ENCODE results near the gene TAB3. TPM values are rescaled to one million over a fixed set of nuclear protein-coding genes. Genes with fewer than 3 reads are reported as not detected.

Gene TAB3
- total RNA-seq, 4 donors from 2014 or later = 15.6 to 32.9 (median 30.3) TPM

GRCh38 chrX:30865612-30866011, 23.4 kb downstream of the TAB3 start:
- Histone ChIP-seq H3K9me3 (no peaks in the 10 kb centered on the region), H3K27me3 (no peaks in the 10 kb centered on the region), H3K36me3 (no peaks in the 10 kb centered on the region), H3K27ac (no peak overlapping the region), H3K4me3 (no peak overlapping the region), H3K4me1 (no peaks in the 10 kb centered on the region)
- no peak for DNase-seq (ENCODE audit: low spot score in 2 of 2)
- TF ChIP-seq EP300 (IDR thresholded peaks at IDR 0.05) (no peak), CTCF (IDR thresholded peaks at IDR 0.05) (no peak), POLR2A (IDR thresholded peaks at IDR 0.05) (no peak)
- WGBS, 2 donors = 86 to 88% methylated on average over 1 of the region's 1 CpG

- 63 to 76% methylated on average over 3 of the region's 3 CpGs for WGBS, 2 donors
- H3K36me3 ChIP-seq = peaks cover 0 to 3% (median 0%) of the 10 kb centered on the region in 3 donors
- no peaks in the 10 kb centered on the region for H3K27me3 ChIP-seq
- no peak overlapping the region for H3K4me3 ChIP-seq
- no peak for DNase-seq (ENCODE audit: low spot score in 2 of 2)
- no peak overlapping the region for H3K27ac ChIP-seq
- H3K4me1 ChIP-seq = no peaks in the 10 kb centered on the region
- TF ChIP-seq POLR2A (IDR thresholded peaks at IDR 0.05) (no peak), EP300 (IDR thresholded peaks at IDR 0.05) (no peak), CTCF (IDR thresholded peaks at IDR 0.05) (no peak)
- no peaks in the 10 kb centered on the region for H3K9me3 ChIP-seq
Observed at GRCh38 chrX:30865015-30865414, 24.0 kb downstream of the TAB3 start.

- no peak overlapping the region for H3K4me3 ChIP-seq
- H3K9me3 ChIP-seq = no peaks in the 10 kb centered on the region
- 44 to 89% methylated on average over 1 of the region's 1 CpG for WGBS, 2 donors
- H3K27ac ChIP-seq = no peak overlapping the region
- no peaks in the 10 kb centered on the region for H3K4me1 ChIP-seq
- TF ChIP-seq POLR2A (IDR thresholded peaks at IDR 0.05) (no peak), EP300 (IDR thresholded peaks at IDR 0.05) (peak in 1 of 2 donors; percentile 46)
- DNase-seq (ENCODE audit: low spot score in 2 of 2) = no peak
- no peaks in the 10 kb centered on the region for H3K27me3 ChIP-seq
- peaks cover 0 to 6% (median 0%) of the 10 kb centered on the region in 3 donors for H3K36me3 ChIP-seq
Observed at GRCh38 chrX:30864383-30864785, 24.7 kb downstream of the TAB3 start.

- Histone ChIP-seq H3K27ac (no peak overlapping the region), H3K4me3 (no peak overlapping the region), H3K36me3 (peaks cover 0 to 6% (median 0%) of the 10 kb centered on the region in 3 donors), H3K9me3 (no peaks in the 10 kb centered on the region), H3K27me3 (no peaks in the 10 kb centered on the region), H3K4me1 (no peaks in the 10 kb centered on the region)
- DNase-seq (ENCODE audit: low spot score in 2 of 2) = no peak
- WGBS, 2 donors = 63 to 89% methylated on average over 1 of the region's 1 CpG
- TF ChIP-seq EP300 (IDR thresholded peaks at IDR 0.05) (no peak), POLR2A (IDR thresholded peaks at IDR 0.05) (no peak), CTCF (IDR thresholded peaks at IDR 0.05) (no peak)
Observed at GRCh38 chrX:30863974-30864373, 25.1 kb downstream of the TAB3 start.

- H3K4me3 ChIP-seq = no peak overlapping the region
- H3K27me3 ChIP-seq = no peaks in the 10 kb centered on the region
- H3K27ac ChIP-seq = no peak overlapping the region
- peaks cover 0 to 23% (median 0%) of the 10 kb centered on the region in 3 donors for H3K36me3 ChIP-seq
- TF ChIP-seq EP300 (IDR thresholded peaks at IDR 0.05) (no peak), POLR2A (IDR thresholded peaks at IDR 0.05) (no peak), CTCF (IDR thresholded peaks at IDR 0.05) (no peak)
- no peaks in the 10 kb centered on the region for H3K4me1 ChIP-seq
- H3K9me3 ChIP-seq = no peaks in the 10 kb centered on the region
- 68 to 86% methylated on average over 1 of the region's 1 CpG for WGBS, 2 donors
- no peak for DNase-seq (ENCODE audit: low spot score in 2 of 2)
Observed at GRCh38 chrX:30858098-30858497, 31.0 kb downstream of the TAB3 start.

- Histone ChIP-seq H3K27ac (no peak overlapping the region), H3K9me3 (no peaks in the 10 kb centered on the region), H3K4me1 (no peaks in the 10 kb centered on the region), H3K4me3 (no peak overlapping the region), H3K27me3 (no peaks in the 10 kb centered on the region), H3K36me3 (peaks cover 0 to 26% (median 0%) of the 10 kb centered on the region in 3 donors)
- TF ChIP-seq POLR2A (IDR thresholded peaks at IDR 0.05) (no peak), CTCF (IDR thresholded peaks at IDR 0.05) (no peak), EP300 (IDR thresholded peaks at IDR 0.05) (no peak)
- DNase-seq (ENCODE audit: low spot score in 2 of 2) = no peak
- WGBS, 2 donors = 42 to 100% methylated on average over 1 of the region's 1 CpG
Observed at GRCh38 chrX:30851449-30851848, 37.6 kb downstream of the TAB3 start.
